Keratinocyte (primary cell): Measurements from ENCODE around the gene ATP6V1E1. TPM values are rescaled to one million over a fixed set of nuclear protein-coding genes. Genes with fewer than 3 reads are reported as not detected.

Experiments
- DNase-seq: peaks from one replicate; pipeline ENCODE4 v3.0.0-alpha.2; 2011; ENCODE audit warnings: low read depth, missing footprints, low spot score
- FAIRE-seq: peaks from 2 replicates; lab custom pipeline; 2011; peaks lifted over from hg19 to GRCh38; lab: Jason Lieb, UNC
- H2AFZ ChIP-seq: 2 replicates; pipeline ENCODE4 v1.6.0; 2012; ENCODE audit warnings: low read length, control low read depth, inconsistent platforms; ENCODE audit not compliant: control insufficient read depth
- H3K27ac ChIP-seq: 2 replicates; pipeline ENCODE4 v1.5.1; 2011; ENCODE audit warnings: low read length; ENCODE audit not compliant: control insufficient read depth, insufficient read depth
- H3K27me3 ChIP-seq: 3 replicates; pipeline ENCODE4 v1.6.0; 2011; ENCODE audit warnings: low read length; ENCODE audit not compliant: control insufficient read depth, insufficient read depth; ENCODE audit errors: extremely low read depth
- H3K36me3 ChIP-seq, 2 experiments: 2 replicates in 1 of 2; 3 replicates in 1 of 2; pipeline ENCODE4 v1.5.1; 2011; ENCODE audit warnings: low read length in 2 of 2, mild to moderate bottlenecking in 1 of 2; ENCODE audit not compliant: control insufficient read depth in 2 of 2, insufficient read depth in 2 of 2; ENCODE audit errors: extremely low read depth in 1 of 2
- H3K4me1 ChIP-seq: 3 replicates; pipeline ENCODE4 v1.5.1; 2011; ENCODE audit warnings: low read length; ENCODE audit not compliant: control insufficient read depth, insufficient read depth; ENCODE audit errors: extremely low read depth
- H3K4me2 ChIP-seq: 3 replicates; pipeline ENCODE4 v1.6.0; 2011; ENCODE audit warnings: low read depth, low read length; ENCODE audit not compliant: control insufficient read depth, insufficient read depth; ENCODE audit errors: extremely low read depth
- H3K4me3 ChIP-seq, 3 experiments: fragments of 200-600 bp in 1 of 3; sonication (generic) in 1 of 3; 2 replicates in 2 of 3; 3 replicates in 1 of 3; pipeline ENCODE4 v1.5.1; 2011 to 2016; ENCODE audit warnings: low read length in 3 of 3, mild to moderate bottlenecking in 3 of 3, control low read depth in 2 of 3, inconsistent platforms in 1 of 3, low read depth in 1 of 3, mixed read lengths in 1 of 3, mixed run types in 1 of 3, moderate library complexity in 1 of 3; ENCODE audit not compliant: control insufficient read depth in 2 of 3, insufficient read depth in 2 of 3; ENCODE audit errors: extremely low read depth in 1 of 3
- H3K79me2 ChIP-seq: 2 replicates; pipeline ENCODE4 v1.6.0; 2012; ENCODE audit warnings: low read length; ENCODE audit not compliant: control insufficient read depth, insufficient read depth
- H3K9ac ChIP-seq: 3 replicates; pipeline ENCODE4 v1.6.0; 2011; ENCODE audit warnings: low read length; ENCODE audit not compliant: control insufficient read depth, insufficient read depth; ENCODE audit errors: extremely low read depth
- H3K9me1 ChIP-seq: 3 replicates; pipeline ENCODE4 v1.6.0; 2011; ENCODE audit warnings: low read length; ENCODE audit not compliant: control insufficient read depth, insufficient read depth; ENCODE audit errors: extremely low read depth
- H3K9me3 ChIP-seq: 2 replicates; pipeline ENCODE4 v1.5.1; 2012; ENCODE audit warnings: low read depth, low read length; ENCODE audit not compliant: control insufficient read depth
- H4K20me1 ChIP-seq: 3 replicates; pipeline ENCODE4 v1.6.0; 2011; ENCODE audit warnings: low read length; ENCODE audit not compliant: control insufficient read depth, insufficient read depth; ENCODE audit errors: extremely low read depth
- CTCF ChIP-seq, 3 experiments: IDR thresholded peaks in 1 of 3; conservative IDR thresholded peaks in 1 of 3; optimal IDR thresholded peaks in 1 of 3; 2 replicates in 2 of 3; 3 replicates in 1 of 3; pipeline versions ENCODE3 to v1.5.1; 2011; ENCODE audit warnings: low read length in 3 of 3, mild to moderate bottlenecking in 3 of 3, moderate library complexity in 2 of 3, control low read depth in 1 of 3, inconsistent platforms in 1 of 3; ENCODE audit not compliant: insufficient read depth in 2 of 3; ENCODE audit errors: extremely low read depth in 1 of 3
- EZH2 ChIP-seq: IDR thresholded peaks from one replicate; pipeline ENCODE4 v1.6.1; 2012; ENCODE audit warnings: inconsistent platforms, mild to moderate bottlenecking, low read length, moderate library complexity
- dilution Hi-C: fragments of 300-500 bp; cut with MboI; formaldehyde crosslinking; loops from one replicate; pipeline ENCODE4 v1.7.0; 2020; ENCODE audit warnings: low sequenced_read_pairs; ENCODE audit not compliant: extremely low pct_ligation_motif_present
- polyA plus RNA-seq, 5 experiments: library from polyadenylated mRNA; depleted of rRNA in 3 of 5; stranded (reverse) in 3 of 5; stranded (forward) in 1 of 5; unstranded in 1 of 5; fragments of >200 nt; gene quantifications; 1 replicate in 1 of 5; 2 replicates in 3 of 5; 3 replicates in 1 of 5; pipeline versions ENCODE4 v1.2.1 to v1.2.3, GENCODE V29; 2011 to 2012; ENCODE audit warnings: missing spikeins in 2 of 5, low read depth in 1 of 5, low replicate concordance in 1 of 5

The ATP6V1E1 gene
- polyA plus RNA-seq, 1 donor (not counting 4 experiments of a cell fraction or from before 2014, with no cell fraction given) = 227 TPM

GRCh38 chr22:17549655-17550054 is 78.9 kb downstream of the ATP6V1E1 start:
- Histone ChIP-seq H4K20me1 (no peaks in the 10 kb centered on the region), H2AFZ (no peak overlapping the region), H3K9me3 (no peaks in the 10 kb centered on the region), H3K36me3 (no peaks in the 10 kb centered on the region), H3K4me3 (no peak overlapping the region), H3K79me2 (no peaks in the 10 kb centered on the region), H3K9ac (no peak overlapping the region), H3K4me2 (no peak overlapping the region), H3K9me1 (no peaks in the 10 kb centered on the region), H3K4me1 (no peaks in the 10 kb centered on the region), H3K27ac (no peak overlapping the region), H3K27me3 (no peaks in the 10 kb centered on the region)
- TF ChIP-seq EZH2 (no peak), CTCF (optimal IDR thresholded peaks at IDR 0.05 in 1 of 3, IDR thresholded peaks at IDR 0.05 in 1 of 3, conservative IDR thresholded peaks at IDR 0.05 in 1 of 3; ENCODE audit: extremely low read depth in 1 of 3, insufficient read depth in 2 of 3, low read length in 3 of 3) (no peak)
- dilution Hi-C loops = no loop called here
- no peak for FAIRE-seq
- DNase-seq = no peak

GRCh38 chr22:17549183-17549582 is 79.4 kb downstream of the ATP6V1E1 start:
- no peak for DNase-seq
- Histone ChIP-seq H3K4me3 (no peak overlapping the region), H3K9ac (no peak overlapping the region), H2AFZ (no peak overlapping the region), H3K4me1 (no peaks in the 10 kb centered on the region), H3K27me3 (no peaks in the 10 kb centered on the region), H3K9me1 (no peaks in the 10 kb centered on the region), H3K9me3 (no peaks in the 10 kb centered on the region), H3K4me2 (no peak overlapping the region), H4K20me1 (no peaks in the 10 kb centered on the region), H3K79me2 (no peaks in the 10 kb centered on the region), H3K27ac (no peak overlapping the region), H3K36me3 (no peaks in the 10 kb centered on the region)
- dilution Hi-C loops = no loop called here
- no peak for FAIRE-seq
- TF ChIP-seq EZH2 = no peak
- TF ChIP-seq CTCF (optimal IDR thresholded peaks at IDR 0.05 in 1 of 3, IDR thresholded peaks at IDR 0.05 in 1 of 3, conservative IDR thresholded peaks at IDR 0.05 in 1 of 3; ENCODE audit: extremely low read depth in 1 of 3, insufficient read depth in 2 of 3, low read length in 3 of 3) = no peak
